Esophagus squamous epithelium (tissue), 5 donors: ENCODE measurements around the gene PTGDS. TPM values are rescaled to one million over a fixed set of nuclear protein-coding genes. Genes with fewer than 3 reads are reported as not detected.

Experiments
- DNase-seq: peaks from one replicate; lab custom pipeline; 2025; lab: John Stamatoyannopoulos, UW
- H3K27ac ChIP-seq, 4 donors: fragments of 200-600 bp; sonication (generic); one replicate each; pipeline ENCODE4 v1.5.1; 2016 to 2019; ENCODE audit warnings: mild to moderate bottlenecking in 1 of 4
- H3K27me3 ChIP-seq, 4 donors: fragments of 200-600 bp; sonication (generic); 1 replicate in 3 of 4; 2 replicates in 1 of 4; pipeline versions ENCODE4 v1.5.1 to v1.6.0; 2017 to 2021; ENCODE audit warnings: antibody characterized with exemption in 1 of 4
- H3K36me3 ChIP-seq, 3 donors: fragments of 200-600 bp; sonication (generic); one replicate each; pipeline ENCODE4 v1.5.1; 2016 to 2019
- H3K4me1 ChIP-seq, 3 donors: fragments of 200-600 bp; sonication (generic); one replicate each; pipeline ENCODE4 v1.5.1; 2017 to 2019
- H3K4me3 ChIP-seq, 4 donors: fragments of 200-600 bp; sonication (generic); 1 replicate in 3 of 4; 2 replicates in 1 of 4; pipeline ENCODE4 v1.5.1; 2016 to 2019; ENCODE audit warnings: mild to moderate bottlenecking in 2 of 4, moderate library complexity in 1 of 4
- H3K9me3 ChIP-seq, 3 donors: fragments of 200-600 bp; sonication (generic); one replicate each; pipeline ENCODE4 v1.5.1; 2016 to 2019
- POLR2A ChIP-seq, 4 donors: fragments of 450-650 bp; IDR thresholded peaks; one replicate each; pipeline ENCODE4 v1.6.1; 2017; ENCODE audit warnings: antibody characterized with exemption in 4 of 4, mild to moderate bottlenecking in 4 of 4, moderate library complexity in 3 of 4
- WGBS, 2 donors: methylation state at CpG; one replicate each; pipeline ENCODE4 v1.1.5; 2018; 5-methylcytosine and 5-hydroxymethylcytosine counted together
- intact Hi-C: fragments of 100-400 bp; cut with DNase I; formaldehyde crosslinking; loops from one replicate; pipeline ENCODE4 v1.15.0; 2022
- total RNA-seq, 4 donors: library from RNA; depleted of rRNA; stranded (reverse); fragments of >200 nt; gene quantifications; one replicate each; pipeline ENCODE4 v1.1.0, GENCODE V29; 2016
- TF ChIP-seq, protein P1 (sequence below), 6 experiments: fragments of 450-650 bp in 4 of 6; fragments of 200-600 bp in 2 of 6; sonication (generic) in 2 of 6; IDR thresholded peaks; one replicate each; pipeline ENCODE4 v1.5.1; 2016 to 2019; ENCODE audit warnings: antibody characterized with exemption in 6 of 6, mild to moderate bottlenecking in 4 of 6, moderate library complexity in 4 of 6
- donor health status: DM: yes; HTN: yes; CAD: no.

The PTGDS gene
- total RNA-seq, 4 donors from 2014 or later, result 1.7 to 208 (median 4.8) TPM

DNA sequence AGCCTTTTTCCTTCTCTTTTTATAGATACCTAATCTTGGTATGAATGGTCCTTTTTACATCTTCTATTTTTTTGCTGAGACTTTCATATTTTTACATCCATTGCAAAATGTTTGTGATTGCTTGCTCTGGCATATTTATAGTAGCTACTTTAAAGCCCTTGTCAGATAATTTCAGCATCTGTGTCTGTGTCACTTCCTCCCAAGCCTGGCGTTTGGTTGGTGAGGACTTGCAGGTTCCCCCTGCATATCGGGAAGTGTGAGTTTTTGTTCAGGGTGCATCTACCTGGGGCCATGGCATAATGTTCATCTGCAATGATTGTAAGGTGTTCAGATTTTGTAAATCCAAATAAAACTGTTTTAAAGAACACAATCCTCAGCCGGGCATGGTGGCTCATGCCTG lies 41.7 kb upstream of the PTGDS start:
- no peak for TF ChIP-seq POLR2A (IDR thresholded peaks at IDR 0.05)
- TF ChIP-seq, protein P1, sequence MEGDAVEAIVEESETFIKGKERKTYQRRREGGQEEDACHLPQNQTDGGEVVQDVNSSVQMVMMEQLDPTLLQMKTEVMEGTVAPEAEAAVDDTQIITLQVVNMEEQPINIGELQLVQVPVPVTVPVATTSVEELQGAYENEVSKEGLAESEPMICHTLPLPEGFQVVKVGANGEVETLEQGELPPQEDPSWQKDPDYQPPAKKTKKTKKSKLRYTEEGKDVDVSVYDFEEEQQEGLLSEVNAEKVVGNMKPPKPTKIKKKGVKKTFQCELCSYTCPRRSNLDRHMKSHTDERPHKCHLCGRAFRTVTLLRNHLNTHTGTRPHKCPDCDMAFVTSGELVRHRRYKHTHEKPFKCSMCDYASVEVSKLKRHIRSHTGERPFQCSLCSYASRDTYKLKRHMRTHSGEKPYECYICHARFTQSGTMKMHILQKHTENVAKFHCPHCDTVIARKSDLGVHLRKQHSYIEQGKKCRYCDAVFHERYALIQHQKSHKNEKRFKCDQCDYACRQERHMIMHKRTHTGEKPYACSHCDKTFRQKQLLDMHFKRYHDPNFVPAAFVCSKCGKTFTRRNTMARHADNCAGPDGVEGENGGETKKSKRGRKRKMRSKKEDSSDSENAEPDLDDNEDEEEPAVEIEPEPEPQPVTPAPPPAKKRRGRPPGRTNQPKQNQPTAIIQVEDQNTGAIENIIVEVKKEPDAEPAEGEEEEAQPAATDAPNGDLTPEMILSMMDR (IDR thresholded peaks at IDR 0.05), result no peak
- H3K9me3 ChIP-seq, result no peaks in the 10 kb centered on the region
- no peak overlapping the region for H3K27ac ChIP-seq
- no peaks in the 10 kb centered on the region for H3K27me3 ChIP-seq
- WGBS, 2 donors, result 70 to 87% methylated on average over 2 to 3 of the region's 3 CpGs
- DNase-seq, result no peak
- peaks cover 5 to 35% (median 10%) of the 10 kb centered on the region in 3 donors for H3K36me3 ChIP-seq
- H3K4me1 ChIP-seq, result peaks cover 0 to 10% (median 2%) of the 10 kb centered on the region in 3 donors
- intact Hi-C loops, result no loop called here
- H3K4me3 ChIP-seq, result no peak overlapping the region

GRCh38 chr9:136936645-136937170 lies 40.6 kb upstream of the PTGDS start:
- Histone ChIP-seq H3K27ac (no peak overlapping the region), H3K4me1 (peaks cover 0 to 9% (median 2%) of the 10 kb centered on the region in 3 donors), H3K9me3 (no peaks in the 10 kb centered on the region), H3K36me3 (peaks cover 16 to 45% (median 21%) of the 10 kb centered on the region in 3 donors), H3K4me3 (no peak overlapping the region), H3K27me3 (no peaks in the 10 kb centered on the region)
- no peak for DNase-seq
- intact Hi-C loops, result no loop called here
- TF ChIP-seq, protein P1 (IDR thresholded peaks at IDR 0.05), result no peak
- TF ChIP-seq POLR2A (IDR thresholded peaks at IDR 0.05), result no peak
- WGBS, 2 donors, result 86 to 91% methylated on average over 8 of the region's 8 CpGs

GRCh38 chr9:136937186-136938001 lies 39.9 kb upstream of the PTGDS start:
- H3K4me3 ChIP-seq, result no peak overlapping the region
- no peak for DNase-seq
- peaks cover 22 to 52% (median 28%) of the 10 kb centered on the region in 3 donors for H3K36me3 ChIP-seq
- no peaks in the 10 kb centered on the region for H3K27me3 ChIP-seq
- no peak overlapping the region for H3K27ac ChIP-seq
- intact Hi-C loops, result no loop called here
- H3K9me3 ChIP-seq, result no peaks in the 10 kb centered on the region
- TF ChIP-seq, protein P1 (IDR thresholded peaks at IDR 0.05), result no peak
- TF ChIP-seq POLR2A (IDR thresholded peaks at IDR 0.05), result no peak
- peaks cover 0 to 9% (median 3%) of the 10 kb centered on the region in 3 donors for H3K4me1 ChIP-seq
- 85 to 87% methylated on average over 10 to 11 of the region's 15 CpGs for WGBS, 2 donors

DNA sequence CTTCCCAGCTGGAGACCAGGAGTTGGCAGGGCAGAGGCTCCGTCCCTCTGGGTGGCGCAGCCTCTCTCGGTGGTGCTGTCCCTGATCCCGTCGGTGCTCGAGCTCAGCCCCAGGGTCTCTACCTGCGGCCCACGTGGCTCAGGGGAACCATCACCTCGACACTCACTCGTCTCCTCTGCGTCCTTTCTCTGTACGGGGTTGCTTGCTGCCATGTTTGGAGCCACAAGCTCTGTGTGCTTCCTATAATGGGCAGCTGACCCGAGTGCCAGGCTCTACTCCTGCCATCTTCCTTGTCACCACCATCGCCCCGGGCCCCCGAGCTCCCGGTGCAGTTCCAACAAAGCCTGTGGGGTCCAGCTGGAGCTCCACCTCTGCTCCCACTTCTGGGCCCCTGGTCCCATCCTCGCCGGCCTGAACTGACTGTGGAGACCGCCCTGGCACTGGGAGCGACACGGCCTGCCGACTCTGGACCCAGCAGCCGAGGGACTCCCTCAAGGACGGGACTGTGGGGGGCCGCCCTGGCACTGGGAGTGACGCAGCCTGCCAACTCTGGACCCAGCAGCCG lies 37.8 kb upstream of the PTGDS start:
- no peak for TF ChIP-seq POLR2A (IDR thresholded peaks at IDR 0.05)
- TF ChIP-seq, protein P1 (IDR thresholded peaks at IDR 0.05), result no peak
- WGBS, 2 donors, result 80 to 83% methylated on average over 13 to 15 of the region's 28 CpGs
- DNase-seq, result no peak
- Histone ChIP-seq H3K27ac (no peak overlapping the region), H3K36me3 (peaks cover 24 to 60% (median 31%) of the 10 kb centered on the region in 3 donors), H3K27me3 (no peaks in the 10 kb centered on the region), H3K9me3 (no peaks in the 10 kb centered on the region), H3K4me1 (peaks cover 9 to 24% (median 15%) of the 10 kb centered on the region in 3 donors), H3K4me3 (no peak overlapping the region)
- intact Hi-C loops, result no loop called here
